Loucy (cell line): Measurements from ENCODE around the gene C12orf43.
"Not testable (repeated sequence)": the region's sequence is repeated elsewhere in the genome, so short reads cannot be mapped to it uniquely, and the experiment has no call there.

Source experiments
- H2AFZ ChIP-seq: fragments of 200-600 bp; sonication (generic); 2 replicates; pipeline ENCODE4 v1.6.0; 2016; ENCODE audit warnings: antibody characterized with exemption, mild to moderate bottlenecking, low read length, moderate library complexity
- H3F3A ChIP-seq: fragments of 200-600 bp; 2 replicates; pipeline ENCODE4 v1.6.0; 2016; ENCODE audit warnings: antibody characterized with exemption, low read depth, mild to moderate bottlenecking
- H3K27me3 ChIP-seq: fragments of 200-600 bp; sonication (generic); 2 replicates; pipeline ENCODE4 v1.6.1; 2014; ENCODE audit warnings: low read length, mild to moderate bottlenecking; ENCODE audit not compliant: insufficient read depth, poor library complexity, severe bottlenecking
- H3K36me3 ChIP-seq: fragments of 200-600 bp; sonication (generic); 2 replicates; pipeline ENCODE4 v1.6.1; 2016; ENCODE audit warnings: low read length; ENCODE audit not compliant: insufficient read depth
- H3K4me1 ChIP-seq: fragments of 200-600 bp; sonication (generic); 2 replicates; pipeline ENCODE4 v1.5.1; 2014; ENCODE audit warnings: low read length, mild to moderate bottlenecking; ENCODE audit not compliant: insufficient read depth, poor library complexity, severe bottlenecking
- H3K4me2 ChIP-seq: fragments of 200-600 bp; sonication (generic); 2 replicates; pipeline ENCODE4 v1.6.0; 2014; ENCODE audit warnings: antibody characterized with exemption, low read length, low read depth, mild to moderate bottlenecking; ENCODE audit not compliant: poor library complexity, severe bottlenecking
- H3K4me3 ChIP-seq: fragments of 200-600 bp; sonication (generic); 2 replicates; pipeline ENCODE4 v1.5.1; 2014; ENCODE audit warnings: low read length, mild to moderate bottlenecking, mixed read lengths; ENCODE audit not compliant: poor library complexity, severe bottlenecking
- H3K79me2 ChIP-seq: fragments of 200-600 bp; sonication (generic); 2 replicates; pipeline ENCODE4 v1.6.1; 2014; ENCODE audit warnings: low read length; ENCODE audit not compliant: insufficient read depth
- H3K9ac ChIP-seq: fragments of 200-600 bp; sonication (generic); 2 replicates; pipeline ENCODE4 v1.6.0; 2014; ENCODE audit warnings: mild to moderate bottlenecking, low read depth, low read length, moderate library complexity; ENCODE audit not compliant: poor library complexity, severe bottlenecking
- H3K9me2 ChIP-seq: fragments of 200-600 bp; sonication (generic); replicated peaks from 2 replicates; pipeline ENCODE4 v1.6.1; 2016; ENCODE audit warnings: low read depth, low read length, mixed read lengths
- H3K9me3 ChIP-seq: fragments of 200-600 bp; sonication (generic); 2 replicates; pipeline ENCODE4 v1.6.1; 2014; ENCODE audit warnings: mild to moderate bottlenecking, antibody characterized with exemption, low read length, low read depth; ENCODE audit not compliant: insufficient read depth
- H4K20me1 ChIP-seq: fragments of 200-600 bp; sonication (generic); 2 replicates; pipeline ENCODE4 v1.6.0; 2014; ENCODE audit warnings: antibody characterized with exemption, low read length, mild to moderate bottlenecking; ENCODE audit not compliant: insufficient read depth, poor library complexity, severe bottlenecking
- EZH2phosphoT487 ChIP-seq: fragments of 200-600 bp; IDR thresholded peaks from 2 replicates; pipeline ENCODE4 v1.6.1; 2018; ENCODE audit warnings: antibody characterized with exemption, mild to moderate bottlenecking, moderate library complexity, borderline replicate concordance
- TF ChIP-seq, protein P1 (sequence below): fragments of 200-600 bp; sonication (generic); conservative IDR thresholded peaks from 2 replicates; pipeline ENCODE4 v1.5.1; 2014; ENCODE audit warnings: mild to moderate bottlenecking, antibody characterized with exemption, low read length

Gene C12orf43

DNA sequence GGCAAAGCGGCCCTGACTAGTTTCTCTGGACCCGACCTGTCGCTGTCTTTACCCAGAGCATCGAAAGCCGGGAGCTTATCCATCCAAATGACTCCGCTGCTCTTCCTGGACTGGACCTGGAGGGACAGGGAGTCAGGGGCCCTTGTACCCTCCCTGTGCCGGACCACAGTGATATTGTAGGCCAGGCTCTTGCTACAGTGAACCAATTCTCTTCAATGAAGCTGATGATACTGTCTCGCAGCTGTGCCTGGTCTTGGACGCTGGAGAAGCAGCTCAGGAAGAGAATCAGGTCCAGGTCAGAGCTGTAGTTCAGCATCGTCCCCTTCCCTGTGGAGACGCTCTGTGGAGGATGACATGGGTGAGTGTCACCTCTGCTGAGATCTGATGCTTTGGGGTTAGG is 37.4 kb upstream of the C12orf43 start:
- H3K9ac ChIP-seq: no peak overlapping the region
- H3K36me3 ChIP-seq: no peaks in the 10 kb centered on the region
- H4K20me1 ChIP-seq: no peaks in the 10 kb centered on the region
- H3K79me2 ChIP-seq: no peaks in the 10 kb centered on the region
- no peaks in the 10 kb centered on the region for H3F3A ChIP-seq
- H3K4me1 ChIP-seq: no peaks in the 10 kb centered on the region
- TF ChIP-seq, protein P1, sequence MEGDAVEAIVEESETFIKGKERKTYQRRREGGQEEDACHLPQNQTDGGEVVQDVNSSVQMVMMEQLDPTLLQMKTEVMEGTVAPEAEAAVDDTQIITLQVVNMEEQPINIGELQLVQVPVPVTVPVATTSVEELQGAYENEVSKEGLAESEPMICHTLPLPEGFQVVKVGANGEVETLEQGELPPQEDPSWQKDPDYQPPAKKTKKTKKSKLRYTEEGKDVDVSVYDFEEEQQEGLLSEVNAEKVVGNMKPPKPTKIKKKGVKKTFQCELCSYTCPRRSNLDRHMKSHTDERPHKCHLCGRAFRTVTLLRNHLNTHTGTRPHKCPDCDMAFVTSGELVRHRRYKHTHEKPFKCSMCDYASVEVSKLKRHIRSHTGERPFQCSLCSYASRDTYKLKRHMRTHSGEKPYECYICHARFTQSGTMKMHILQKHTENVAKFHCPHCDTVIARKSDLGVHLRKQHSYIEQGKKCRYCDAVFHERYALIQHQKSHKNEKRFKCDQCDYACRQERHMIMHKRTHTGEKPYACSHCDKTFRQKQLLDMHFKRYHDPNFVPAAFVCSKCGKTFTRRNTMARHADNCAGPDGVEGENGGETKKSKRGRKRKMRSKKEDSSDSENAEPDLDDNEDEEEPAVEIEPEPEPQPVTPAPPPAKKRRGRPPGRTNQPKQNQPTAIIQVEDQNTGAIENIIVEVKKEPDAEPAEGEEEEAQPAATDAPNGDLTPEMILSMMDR: no peak
- no peak for TF ChIP-seq EZH2phosphoT487
- H3K9me3 ChIP-seq: no peaks in the 10 kb centered on the region
- no peaks in the 10 kb centered on the region for H3K9me2 ChIP-seq
- no peaks in the 10 kb centered on the region for H3K27me3 ChIP-seq
- no peak overlapping the region for H3K4me2 ChIP-seq
- H3K4me3 ChIP-seq: no peak overlapping the region
- no peak overlapping the region for H2AFZ ChIP-seq

DNA sequence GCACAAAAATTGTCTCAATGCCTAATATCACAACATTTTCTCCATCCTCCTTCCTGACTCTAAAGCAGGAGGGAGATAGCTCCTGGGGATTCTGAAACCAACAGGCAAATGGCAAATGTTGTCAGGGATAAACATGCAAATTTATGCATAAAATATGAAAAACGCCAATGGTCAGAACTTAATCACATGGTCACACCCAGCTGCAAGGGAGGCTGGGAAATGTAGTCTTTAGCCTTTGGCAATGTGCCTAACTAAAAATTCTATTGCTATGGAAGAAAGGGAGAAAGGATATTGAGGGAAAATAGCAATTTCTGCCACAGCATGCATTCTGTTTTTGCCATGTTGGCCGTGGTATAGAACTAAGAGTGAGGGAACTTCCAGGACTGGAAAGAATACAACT is 34.4 kb upstream of the C12orf43 start:
- Histone ChIP-seq H4K20me1 (no peaks in the 10 kb centered on the region), H3K4me2 (no peak overlapping the region), H3K4me3 (no peak overlapping the region), H3F3A (no peaks in the 10 kb centered on the region), H2AFZ (no peak overlapping the region), H3K36me3 (no peaks in the 10 kb centered on the region), H3K79me2 (no peaks in the 10 kb centered on the region), H3K4me1 (no peaks in the 10 kb centered on the region), H3K9me3 (no peaks in the 10 kb centered on the region), H3K9me2 (no peaks in the 10 kb centered on the region), H3K27me3 (no peaks in the 10 kb centered on the region), H3K9ac (no peak overlapping the region)
- no peak for TF ChIP-seq EZH2phosphoT487
- TF ChIP-seq, protein P1: no peak

DNA sequence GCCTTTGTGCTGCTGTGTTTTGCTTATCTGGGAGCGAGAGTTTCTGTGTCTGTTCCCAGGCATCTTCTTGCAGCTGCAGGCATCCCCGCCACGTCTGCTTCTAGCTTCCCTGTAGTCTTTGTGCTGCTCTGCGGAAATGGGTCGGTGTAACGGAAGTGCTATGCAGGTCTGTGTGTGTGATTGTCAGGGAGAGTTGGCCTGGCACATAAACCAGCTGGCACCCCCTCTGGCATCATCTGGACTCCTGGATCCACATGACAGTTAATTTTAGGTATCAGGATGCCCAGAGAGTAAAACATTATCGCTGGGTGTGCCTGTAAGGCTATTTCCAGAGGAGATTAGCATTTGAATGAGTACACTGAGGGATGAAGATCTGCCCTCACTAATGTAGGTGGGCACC is 32.2 kb upstream of the C12orf43 start:
- H3K9ac ChIP-seq: no peak overlapping the region
- H3K9me2 ChIP-seq: no peaks in the 10 kb centered on the region
- H3K4me2 ChIP-seq: no peak overlapping the region
- H3K79me2 ChIP-seq: no peaks in the 10 kb centered on the region
- no peaks in the 10 kb centered on the region for H3K4me1 ChIP-seq
- H3K4me3 ChIP-seq: no peak overlapping the region
- H4K20me1 ChIP-seq: no peaks in the 10 kb centered on the region
- no peaks in the 10 kb centered on the region for H3K36me3 ChIP-seq
- TF ChIP-seq, protein P1: no peak
- no peak overlapping the region for H2AFZ ChIP-seq
- H3K9me3 ChIP-seq: no peaks in the 10 kb centered on the region
- no peaks in the 10 kb centered on the region for H3K27me3 ChIP-seq
- H3F3A ChIP-seq: no peaks in the 10 kb centered on the region

DNA sequence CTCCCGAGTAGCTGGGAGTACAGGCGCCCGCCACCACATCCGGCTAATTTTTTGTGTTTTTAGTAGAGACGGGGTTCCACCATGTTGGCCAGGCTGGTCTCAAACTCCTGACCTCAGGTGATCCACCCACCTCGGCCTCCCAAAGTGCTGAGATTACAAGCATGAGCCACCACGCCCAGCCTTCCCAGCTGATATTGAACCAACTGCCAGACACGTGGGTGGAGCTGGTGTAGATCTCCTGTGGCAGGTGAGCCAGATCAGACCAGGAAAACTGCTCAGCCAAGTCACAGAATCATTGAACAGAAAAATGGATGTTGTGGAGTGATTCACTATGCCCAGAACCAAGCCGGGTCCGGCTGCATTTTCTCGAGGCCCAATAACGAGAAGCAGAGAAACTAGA is 31.1 kb upstream of the C12orf43 start:
- not testable (repeated sequence) for H3K79me2 ChIP-seq, H2AFZ ChIP-seq, H3K9me2 ChIP-seq, H3F3A ChIP-seq, H4K20me1 ChIP-seq, H3K27me3 ChIP-seq, H3K4me3 ChIP-seq, H3K36me3 ChIP-seq, H3K9ac ChIP-seq, H3K4me1 ChIP-seq, H3K9me3 ChIP-seq, H3K4me2 ChIP-seq
